GM21786 (cell line): Measurements from ENCODE around the gene KCNMB3.
"Not testable (repeated sequence)": the region's sequence is repeated elsewhere in the genome, so short reads cannot be mapped to it uniquely, and the experiment has no call there.

ENCODE experiments used
- ATAC-seq: cut with Tn5 transposase; IDR thresholded peaks from one replicate; pipeline ENCODE4 v1.9.1; 2021; ENCODE audit not compliant: unreplicated experiment

KCNMB3 gene

GRCh38 chr3:179265092-179265491 is 14.2 kb upstream of the KCNMB3 start:
- no peak for ATAC-seq

GRCh38 chr3:179264449-179264848 is 13.5 kb upstream of the KCNMB3 start:
- no peak for ATAC-seq

- ATAC-seq: no peak
These were observed 12.2 kb upstream of the KCNMB3 start for GRCh38 chr3:179263134-179263533.

GRCh38 chr3:179260949-179261765 is 10.2 kb upstream of the KCNMB3 start:
- peak; percentile 85 for ATAC-seq

- ATAC-seq: not testable (repeated sequence)
These were observed 9.2 kb upstream of the KCNMB3 start for GRCh38 chr3:179259959-179260756.

GRCh38 chr3:179258820-179259219 is 7.9 kb upstream of the KCNMB3 start:
- no peak for ATAC-seq

GRCh38 chr3:179257742-179258141 is 6.8 kb upstream of the KCNMB3 start:
- not testable (repeated sequence) for ATAC-seq

- no peak for ATAC-seq
These were observed 5.9 kb upstream of the KCNMB3 start for GRCh38 chr3:179256813-179257212.

- no peak for ATAC-seq
These were observed 3.5 kb downstream of the KCNMB3 start for GRCh38 chr3:179247289-179248015.

- no peak for ATAC-seq
These were observed 6.0 kb downstream of the KCNMB3 start for GRCh38 chr3:179244878-179245277.

GRCh38 chr3:179242859-179243258 is 8.1 kb downstream of the KCNMB3 start:
- not testable (repeated sequence) for ATAC-seq

GRCh38 chr3:179240299-179240698 is 10.6 kb downstream of the KCNMB3 start:
- not testable (repeated sequence) for ATAC-seq

GRCh38 chr3:179236669-179237301 is 14.1 kb downstream of the KCNMB3 start:
- peak; percentile 82 for ATAC-seq

- ATAC-seq: no peak
These were observed 16.7 kb downstream of the KCNMB3 start for GRCh38 chr3:179234199-179234598.

- ATAC-seq: no peak
These were observed 17.9 kb downstream of the KCNMB3 start for GRCh38 chr3:179233043-179233442.

GRCh38 chr3:179229177-179229576 is 21.7 kb downstream of the KCNMB3 start:
- no peak for ATAC-seq

- ATAC-seq: no peak
These were observed 23.6 kb downstream of the KCNMB3 start for GRCh38 chr3:179227349-179227748.

- ATAC-seq: no peak
These were observed 26.3 kb downstream of the KCNMB3 start for GRCh38 chr3:179224584-179224983.

- ATAC-seq: no peak
These were observed 27.4 kb downstream of the KCNMB3 start for GRCh38 chr3:179223548-179223947.

- ATAC-seq: not testable (repeated sequence)
These were observed 32.7 kb downstream of the KCNMB3 start for GRCh38 chr3:179218213-179218612.

- not testable (repeated sequence) for ATAC-seq
These were observed 35.4 kb downstream of the KCNMB3 start for GRCh38 chr3:179215550-179215949.
